ENCODE results near the gene ZNF185. TPM values are rescaled to one million over a fixed set of nuclear protein-coding genes. Genes with fewer than 3 reads are reported as not detected.

The ZNF185 gene
- 36.5 and 76.3 TPM in 2 replicates for total RNA-seq

DNA sequence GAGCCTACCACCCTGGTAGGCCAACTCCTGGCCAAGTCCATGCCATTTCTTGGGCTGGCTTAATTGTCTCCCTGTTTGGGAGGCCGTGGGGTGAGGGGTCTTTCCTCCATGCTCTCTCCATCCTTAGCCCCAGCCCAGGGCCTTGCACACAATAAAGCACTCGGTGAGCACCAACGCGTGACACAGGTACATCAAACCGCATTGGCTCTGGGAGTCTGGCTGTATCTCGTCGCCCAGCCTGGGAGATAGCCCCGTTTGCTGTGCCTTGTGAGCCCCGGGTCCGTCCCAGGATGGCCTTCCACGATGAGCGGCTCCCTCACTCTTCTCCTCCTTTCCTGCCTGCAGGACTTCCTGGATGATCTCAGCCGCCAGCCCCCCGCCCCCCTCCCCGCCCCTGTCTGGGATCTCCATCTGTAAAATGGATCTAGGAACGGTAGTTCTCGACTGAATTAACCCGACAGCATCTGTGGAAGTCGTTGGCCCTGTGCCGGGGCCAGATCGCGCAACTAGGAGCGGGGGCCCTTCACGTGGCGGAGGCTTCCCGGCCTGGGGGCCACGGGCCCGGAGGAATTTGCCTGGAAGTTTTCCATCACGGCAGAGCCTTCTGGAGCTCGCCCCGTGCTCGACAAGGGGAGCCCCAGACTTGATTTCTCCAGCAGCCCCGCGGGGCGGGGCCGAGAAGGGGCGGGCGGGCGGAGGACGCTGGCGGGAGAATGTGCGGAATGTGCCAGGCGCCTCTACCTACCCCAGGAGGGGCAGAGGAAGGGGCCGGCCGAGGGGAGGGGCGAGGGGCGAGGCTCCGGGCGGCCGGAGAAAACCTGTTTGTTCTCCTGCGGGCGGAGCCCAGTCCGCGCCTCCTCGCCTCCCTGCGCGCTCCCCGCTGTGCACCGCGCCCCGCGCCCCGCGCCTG lies at the start of gene ZNF185:
Gene ZNF185 (plus strand): TSS at position 846 of the 910 bp plus-strand sequence. CDS start 16,423 bp downstream, outside the sequence.

Other genes starting within 250 kb of the ZNF185 start
- not detected in 2 replicates for gene MAGEA3, start 199.3 kb upstream of the ZNF185 start, total RNA-seq
- gene CSAG2, start 188.8 kb upstream of the ZNF185 start, total RNA-seq, result not detected in 2 replicates
- not detected in 2 replicates for gene MAGEA2B, start 183.4 kb upstream of the ZNF185 start, total RNA-seq
- gene CSAG1, start 164.3 kb upstream of the ZNF185 start, total RNA-seq, result not detected in 2 replicates
- gene MAGEA12, start 164.3 kb upstream of the ZNF185 start, total RNA-seq, result not detected in 2 replicates
- gene MAGEA2, start 144.2 kb upstream of the ZNF185 start, total RNA-seq, result not detected in 2 replicates
- gene CSAG3, start 138.8 kb upstream of the ZNF185 start, total RNA-seq, result not detected in 2 replicates
- not detected in 2 replicates for gene MAGEA6, start 128.4 kb upstream of the ZNF185 start, total RNA-seq
- gene CETN2, start 67.3 kb upstream of the ZNF185 start, total RNA-seq, result 34.1 and 37.3 TPM in 2 replicates
- gene NSDHL, start 67.0 kb upstream of the ZNF185 start, total RNA-seq, result 8.6 and 22.8 TPM in 2 replicates
- not detected in 2 replicates for gene PNMA5, start 96.0 kb downstream of the ZNF185 start, total RNA-seq
- not detected in 2 replicates for gene PNMA3, start 158.4 kb downstream of the ZNF185 start, total RNA-seq
- gene PNMA6A, start 174.4 kb downstream of the ZNF185 start, total RNA-seq, result under 0.01 and 0.11 TPM in 2 replicates